HL-60 (cell line): ENCODE measurements around the gene FGF16.

ENCODE experiments used
- DNase-seq, 2 experiments: peaks; one replicate each; pipeline ENCODE4 v3.0.0-alpha.2; 2010 to 2020; ENCODE audit warnings: low read depth in 1 of 2, low spot score in 1 of 2
- H3K27ac ChIP-seq: fragments of 250-450 bp; sonication (Bioruptor Pico); replicated peaks from 2 replicates; pipeline ENCODE4 v1.5.1; 2020; ENCODE audit warnings: mild to moderate bottlenecking, moderate library complexity
- H3K27me3 ChIP-seq: fragments of 250-450 bp; sonication (Bioruptor Pico); 2 replicates; pipeline ENCODE4 v1.5.1; 2021; ENCODE audit warnings: mild to moderate bottlenecking, moderate library complexity; ENCODE audit not compliant: insufficient read depth, poor library complexity, severe bottlenecking
- H3K4me3 ChIP-seq: replicated peaks from 2 replicates; pipeline ENCODE4 v1.5.1; 2011; ENCODE audit warnings: mild to moderate bottlenecking, control low read depth, low read length; ENCODE audit not compliant: insufficient read depth
- GABPA ChIP-seq: IDR thresholded peaks from 2 replicates; pipeline ENCODE4 v1.6.1; 2012; ENCODE audit warnings: low read depth
- POLR2AphosphoS5 ChIP-seq: IDR thresholded peaks from 2 replicates; pipeline ENCODE4 v1.6.1; 2012; ENCODE audit warnings: low read depth
- SPI1 ChIP-seq: IDR thresholded peaks from 2 replicates; pipeline ENCODE4 v1.6.1; 2012; ENCODE audit warnings: low read depth, mild to moderate bottlenecking, borderline replicate concordance
- TF ChIP-seq, protein P1 (sequence below): IDR thresholded peaks from one replicate; pipeline ENCODE4 v1.5.1; 2011; ENCODE audit warnings: low read length, control low read depth, inconsistent platforms; ENCODE audit not compliant: insufficient read depth
- TF ChIP-seq, protein P2 (sequence below): IDR thresholded peaks from 2 replicates; pipeline ENCODE4 v1.6.1; 2012; ENCODE audit warnings: low read depth; ENCODE audit not compliant: insufficient replicate concordance

The FGF16 gene

DNA sequence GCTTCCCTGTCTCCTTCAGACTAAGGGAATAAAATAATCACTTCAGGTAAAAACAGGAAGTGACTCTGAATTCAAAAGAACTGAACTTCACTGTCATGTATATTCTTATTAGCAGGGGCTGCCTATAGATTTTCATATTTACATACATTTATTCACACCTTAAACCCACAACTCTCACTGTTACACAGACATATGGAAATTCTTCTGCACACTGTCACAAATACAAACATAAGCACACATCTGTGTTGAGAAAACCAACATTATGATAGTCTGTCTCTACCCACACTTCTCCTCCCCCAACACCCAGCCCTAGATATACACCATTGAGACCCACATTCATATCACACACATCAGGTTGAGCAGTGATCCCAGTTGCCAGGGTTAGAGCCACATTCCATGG lies 5.7 kb upstream of the FGF16 start:
- no peak for DNase-seq
- TF ChIP-seq GABPA (no peak), SPI1 (0 out of 2 replicates have a peak, but pooled peaks have one; percentile 37), POLR2AphosphoS5 (no peak)
- TF ChIP-seq, protein P1, sequence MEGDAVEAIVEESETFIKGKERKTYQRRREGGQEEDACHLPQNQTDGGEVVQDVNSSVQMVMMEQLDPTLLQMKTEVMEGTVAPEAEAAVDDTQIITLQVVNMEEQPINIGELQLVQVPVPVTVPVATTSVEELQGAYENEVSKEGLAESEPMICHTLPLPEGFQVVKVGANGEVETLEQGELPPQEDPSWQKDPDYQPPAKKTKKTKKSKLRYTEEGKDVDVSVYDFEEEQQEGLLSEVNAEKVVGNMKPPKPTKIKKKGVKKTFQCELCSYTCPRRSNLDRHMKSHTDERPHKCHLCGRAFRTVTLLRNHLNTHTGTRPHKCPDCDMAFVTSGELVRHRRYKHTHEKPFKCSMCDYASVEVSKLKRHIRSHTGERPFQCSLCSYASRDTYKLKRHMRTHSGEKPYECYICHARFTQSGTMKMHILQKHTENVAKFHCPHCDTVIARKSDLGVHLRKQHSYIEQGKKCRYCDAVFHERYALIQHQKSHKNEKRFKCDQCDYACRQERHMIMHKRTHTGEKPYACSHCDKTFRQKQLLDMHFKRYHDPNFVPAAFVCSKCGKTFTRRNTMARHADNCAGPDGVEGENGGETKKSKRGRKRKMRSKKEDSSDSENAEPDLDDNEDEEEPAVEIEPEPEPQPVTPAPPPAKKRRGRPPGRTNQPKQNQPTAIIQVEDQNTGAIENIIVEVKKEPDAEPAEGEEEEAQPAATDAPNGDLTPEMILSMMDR = no peak
- TF ChIP-seq, protein P2, sequence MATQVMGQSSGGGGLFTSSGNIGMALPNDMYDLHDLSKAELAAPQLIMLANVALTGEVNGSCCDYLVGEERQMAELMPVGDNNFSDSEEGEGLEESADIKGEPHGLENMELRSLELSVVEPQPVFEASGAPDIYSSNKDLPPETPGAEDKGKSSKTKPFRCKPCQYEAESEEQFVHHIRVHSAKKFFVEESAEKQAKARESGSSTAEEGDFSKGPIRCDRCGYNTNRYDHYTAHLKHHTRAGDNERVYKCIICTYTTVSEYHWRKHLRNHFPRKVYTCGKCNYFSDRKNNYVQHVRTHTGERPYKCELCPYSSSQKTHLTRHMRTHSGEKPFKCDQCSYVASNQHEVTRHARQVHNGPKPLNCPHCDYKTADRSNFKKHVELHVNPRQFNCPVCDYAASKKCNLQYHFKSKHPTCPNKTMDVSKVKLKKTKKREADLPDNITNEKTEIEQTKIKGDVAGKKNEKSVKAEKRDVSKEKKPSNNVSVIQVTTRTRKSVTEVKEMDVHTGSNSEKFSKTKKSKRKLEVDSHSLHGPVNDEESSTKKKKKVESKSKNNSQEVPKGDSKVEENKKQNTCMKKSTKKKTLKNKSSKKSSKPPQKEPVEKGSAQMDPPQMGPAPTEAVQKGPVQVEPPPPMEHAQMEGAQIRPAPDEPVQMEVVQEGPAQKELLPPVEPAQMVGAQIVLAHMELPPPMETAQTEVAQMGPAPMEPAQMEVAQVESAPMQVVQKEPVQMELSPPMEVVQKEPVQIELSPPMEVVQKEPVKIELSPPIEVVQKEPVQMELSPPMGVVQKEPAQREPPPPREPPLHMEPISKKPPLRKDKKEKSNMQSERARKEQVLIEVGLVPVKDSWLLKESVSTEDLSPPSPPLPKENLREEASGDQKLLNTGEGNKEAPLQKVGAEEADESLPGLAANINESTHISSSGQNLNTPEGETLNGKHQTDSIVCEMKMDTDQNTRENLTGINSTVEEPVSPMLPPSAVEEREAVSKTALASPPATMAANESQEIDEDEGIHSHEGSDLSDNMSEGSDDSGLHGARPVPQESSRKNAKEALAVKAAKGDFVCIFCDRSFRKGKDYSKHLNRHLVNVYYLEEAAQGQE = no peak
- H3K4me3 ChIP-seq = no peak overlapping the region
- H3K27me3 ChIP-seq = no peaks in the 10 kb centered on the region
- no peak overlapping the region for H3K27ac ChIP-seq

DNA sequence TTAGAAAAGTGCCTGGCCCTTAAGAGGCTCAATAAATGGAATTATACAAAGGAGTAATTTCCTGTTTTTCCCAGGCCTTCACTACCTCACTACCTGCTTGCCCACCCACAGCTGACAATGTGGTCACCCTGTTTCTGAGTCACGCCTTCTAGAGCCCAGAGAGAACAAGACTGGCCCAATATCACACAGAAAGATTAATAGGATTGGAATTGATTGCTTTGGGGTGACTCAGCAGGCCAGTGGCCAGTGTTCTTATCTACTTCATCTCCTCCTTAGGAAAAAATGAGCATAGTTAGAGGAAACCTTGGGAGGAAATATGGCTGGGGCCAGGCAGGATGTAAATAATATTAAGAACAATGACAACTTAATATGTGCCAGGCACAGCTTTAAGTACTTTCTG lies 4.5 kb upstream of the FGF16 start:
- Histone ChIP-seq H3K4me3 (no peak overlapping the region), H3K27me3 (no peaks in the 10 kb centered on the region), H3K27ac (no peak overlapping the region)
- no peak for DNase-seq
- TF ChIP-seq POLR2AphosphoS5 (no peak), SPI1 (no peak), GABPA (no peak)
- TF ChIP-seq, protein P2 = no peak
- TF ChIP-seq, protein P1 = no peak

DNA sequence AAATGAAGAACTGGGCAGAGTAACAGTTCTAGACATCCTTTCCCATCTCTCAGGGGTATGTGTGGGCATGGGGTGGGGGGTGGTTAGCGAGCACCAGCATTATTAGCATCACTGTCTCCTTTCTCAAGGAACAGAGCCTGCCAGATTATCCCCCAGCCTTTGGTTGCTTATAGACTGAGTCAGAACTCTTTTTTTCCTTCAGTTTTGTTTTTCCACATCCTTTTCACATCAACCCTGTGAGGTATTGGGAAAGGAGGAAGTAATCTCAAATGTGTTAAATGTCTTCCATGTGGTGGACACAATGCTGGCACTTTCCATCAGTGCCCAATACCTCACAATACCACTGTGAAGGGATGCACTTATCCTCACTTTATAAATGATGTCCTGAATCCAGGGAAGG lies 3.1 kb upstream of the FGF16 start:
- Histone ChIP-seq H3K4me3 (no peak overlapping the region), H3K27me3 (no peaks in the 10 kb centered on the region), H3K27ac (no peak overlapping the region)
- no peak for DNase-seq
- TF ChIP-seq, protein P1 = no peak
- TF ChIP-seq SPI1 = no peak
- no peak for TF ChIP-seq POLR2AphosphoS5
- TF ChIP-seq, protein P2 = no peak
- TF ChIP-seq GABPA = no peak
